ENCODE measurements around the gene ARHGEF10L.

ARHGEF10L gene

DNA sequence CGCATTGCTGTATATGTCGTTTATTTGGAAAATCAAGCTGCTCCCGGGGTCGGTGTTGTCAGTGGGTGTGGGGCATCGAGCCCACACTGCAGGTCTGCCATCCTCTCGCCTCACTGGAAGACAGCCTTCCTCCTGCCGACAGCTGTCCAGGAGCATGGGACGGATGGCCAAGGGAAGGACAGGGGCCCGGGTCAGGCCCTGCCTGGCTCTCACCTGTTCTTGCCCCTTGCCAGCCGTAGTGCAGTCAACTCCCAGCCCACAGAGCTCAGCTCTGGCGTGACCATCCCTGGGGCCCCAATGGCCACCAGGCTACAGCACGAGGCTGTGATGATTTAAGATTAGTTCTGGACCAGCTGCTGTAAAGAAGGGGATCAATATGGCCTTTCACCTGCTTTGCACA lies 128.7 kb downstream of the ARHGEF10L start:
- Histone ChIP-seq H3K36me3 (ENCODE audit: control insufficient read depth, insufficient read depth, low read length) (no peaks in the 10 kb centered on the region), H3K4me1 (ENCODE audit: control insufficient read depth, insufficient read depth, low read length) (peaks cover 3% of the 10 kb centered on the region), H3K9ac (ENCODE audit: low read length) (no peak overlapping the region), H3K4me3 (ENCODE audit: low read length) (no peak overlapping the region), H3K27me3 (ENCODE audit: control insufficient read depth, insufficient read depth, low read length) (no peaks in the 10 kb centered on the region), H3K9me3 (ENCODE audit: control insufficient read depth, low read length) (no peaks in the 10 kb centered on the region)

DNA sequence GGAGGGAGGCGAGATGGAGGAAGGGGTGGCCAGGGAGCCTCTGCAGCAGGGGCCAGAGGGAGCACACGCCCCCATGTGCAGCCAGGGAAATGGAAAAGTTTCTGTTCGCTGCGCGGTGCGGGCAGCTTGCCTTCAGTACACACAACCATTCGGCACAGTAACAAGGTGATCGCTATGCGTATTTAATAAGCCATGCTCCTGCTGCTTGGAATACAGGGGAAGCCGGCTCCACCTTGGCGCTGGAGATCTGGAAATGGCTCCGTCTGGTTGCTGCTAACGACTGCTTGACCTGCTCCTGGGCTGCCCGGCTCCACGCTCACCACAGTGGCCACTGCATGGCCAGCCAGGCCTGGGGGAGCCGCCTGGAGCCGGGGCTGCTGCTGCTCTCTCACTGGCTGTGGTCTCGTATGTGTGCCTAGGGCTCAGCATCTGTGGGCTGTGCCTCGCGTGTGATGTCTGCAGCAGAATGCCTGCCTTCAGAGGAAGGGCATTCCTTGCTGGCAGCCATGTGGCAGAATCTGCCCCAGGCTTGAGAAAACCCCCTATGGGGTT lies 129.2 kb downstream of the ARHGEF10L start:
- H3K27me3 ChIP-seq (ENCODE audit: control insufficient read depth, insufficient read depth, low read length): no peaks in the 10 kb centered on the region
- H3K36me3 ChIP-seq (ENCODE audit: control insufficient read depth, insufficient read depth, low read length): no peaks in the 10 kb centered on the region
- H3K9ac ChIP-seq (ENCODE audit: low read length): no peak overlapping the region
- H3K4me3 ChIP-seq (ENCODE audit: low read length): no peak overlapping the region
- H3K9me3 ChIP-seq (ENCODE audit: control insufficient read depth, low read length): no peaks in the 10 kb centered on the region
- peaks cover 3% of the 10 kb centered on the region for H3K4me1 ChIP-seq (ENCODE audit: control insufficient read depth, insufficient read depth, low read length)

DNA sequence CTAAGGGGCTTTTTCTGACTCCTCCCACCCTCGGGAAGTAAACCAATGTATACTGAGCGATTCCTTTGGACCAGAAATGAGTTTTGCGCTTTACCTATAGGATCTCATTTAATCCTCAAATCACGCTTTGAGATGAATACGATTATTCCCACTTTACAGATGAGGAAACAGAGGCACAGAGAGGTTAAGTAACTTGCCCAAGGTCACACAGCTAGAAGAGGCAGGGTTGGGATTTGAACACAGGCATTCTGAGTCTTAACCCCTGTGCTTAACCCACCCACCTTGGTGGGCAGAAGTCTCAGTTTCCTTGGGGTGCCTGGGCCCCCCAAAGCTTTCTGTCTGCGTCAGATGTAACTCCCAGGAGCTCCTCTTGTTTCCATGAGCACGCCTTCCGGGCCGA lies 129.8 kb downstream of the ARHGEF10L start:
- H3K27me3 ChIP-seq (ENCODE audit: control insufficient read depth, insufficient read depth, low read length): no peaks in the 10 kb centered on the region
- H3K9ac ChIP-seq (ENCODE audit: low read length): no peak overlapping the region
- H3K4me1 ChIP-seq (ENCODE audit: control insufficient read depth, insufficient read depth, low read length): peaks cover 3% of the 10 kb centered on the region
- no peaks in the 10 kb centered on the region for H3K36me3 ChIP-seq (ENCODE audit: control insufficient read depth, insufficient read depth, low read length)
- H3K4me3 ChIP-seq (ENCODE audit: low read length): no peak overlapping the region
- H3K9me3 ChIP-seq (ENCODE audit: control insufficient read depth, low read length): no peaks in the 10 kb centered on the region

DNA sequence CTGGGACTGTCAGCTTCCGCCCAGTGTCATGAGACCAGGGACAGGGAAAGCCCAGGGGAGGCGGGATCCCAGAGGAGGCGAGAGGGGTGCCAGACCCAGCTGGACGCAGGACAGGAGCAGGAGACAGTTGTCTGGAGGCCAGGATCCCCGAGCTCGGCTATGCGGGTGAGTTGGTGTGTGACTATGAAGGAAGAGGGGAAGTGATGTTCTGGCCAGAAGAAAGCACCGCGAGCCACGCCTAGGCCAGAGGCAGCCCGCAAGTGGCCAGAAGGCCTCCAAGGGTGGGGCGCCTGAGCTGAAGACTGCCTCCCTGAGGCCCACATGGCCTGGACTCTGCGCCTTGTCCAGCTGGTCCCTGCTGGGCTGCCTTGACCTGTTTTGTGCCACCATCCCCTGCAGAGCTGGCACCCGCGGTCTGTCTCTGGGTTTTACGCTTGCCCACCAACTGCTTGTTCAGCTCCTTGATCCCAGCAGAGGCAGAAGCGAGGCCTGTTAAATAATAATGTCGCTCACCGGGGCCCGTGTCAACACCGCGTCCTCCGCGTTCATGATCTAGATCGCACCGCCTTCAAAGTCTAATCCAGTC lies 130.5 kb downstream of the ARHGEF10L start:
- Histone ChIP-seq H3K9ac (ENCODE audit: low read length) (no peak overlapping the region), H3K27me3 (ENCODE audit: control insufficient read depth, insufficient read depth, low read length) (no peaks in the 10 kb centered on the region), H3K36me3 (ENCODE audit: control insufficient read depth, insufficient read depth, low read length) (no peaks in the 10 kb centered on the region), H3K9me3 (ENCODE audit: control insufficient read depth, low read length) (no peaks in the 10 kb centered on the region), H3K4me1 (ENCODE audit: control insufficient read depth, insufficient read depth, low read length) (peaks cover 3% of the 10 kb centered on the region), H3K4me3 (ENCODE audit: low read length) (no peak overlapping the region)

DNA sequence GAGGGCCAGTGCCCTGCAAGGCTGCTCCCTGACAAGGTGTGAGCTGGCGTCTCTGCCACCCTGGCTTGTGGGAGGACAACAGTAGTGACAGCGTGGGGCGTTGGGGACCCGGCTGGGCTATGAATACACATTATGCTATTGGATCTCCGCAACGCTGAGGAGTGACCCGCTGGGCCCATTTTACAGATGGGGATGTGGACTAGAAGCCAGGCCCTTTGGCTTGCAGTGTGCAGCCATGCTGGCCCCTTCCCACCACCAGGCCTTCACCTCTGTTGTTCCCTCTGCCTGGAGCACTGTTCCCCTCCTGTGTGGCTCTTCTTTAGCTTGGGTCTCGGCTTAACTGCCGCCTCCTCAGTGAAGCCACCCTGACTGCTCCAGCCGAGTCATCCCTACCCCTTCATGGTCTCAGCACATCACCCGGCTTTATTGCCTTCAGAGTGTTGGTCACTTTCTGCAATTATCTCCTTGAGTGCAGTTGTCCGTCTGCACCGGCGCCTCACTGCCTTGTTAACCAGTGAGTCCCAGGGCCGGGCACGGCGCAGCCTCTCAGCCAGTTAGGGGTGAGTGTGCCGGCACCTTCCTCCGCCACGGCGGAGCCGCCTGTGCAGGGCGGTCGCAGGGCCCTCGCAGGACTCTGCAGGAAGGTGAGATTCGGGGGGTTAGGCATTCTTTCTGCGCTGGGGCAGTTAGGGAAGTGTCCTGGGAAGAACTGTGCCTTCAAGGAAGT lies 131.3 kb downstream of the ARHGEF10L start:
- peaks cover 3% of the 10 kb centered on the region for H3K4me1 ChIP-seq (ENCODE audit: control insufficient read depth, insufficient read depth, low read length)
- H3K27me3 ChIP-seq (ENCODE audit: control insufficient read depth, insufficient read depth, low read length): no peaks in the 10 kb centered on the region
- no peak overlapping the region for H3K4me3 ChIP-seq (ENCODE audit: low read length)
- no peaks in the 10 kb centered on the region for H3K36me3 ChIP-seq (ENCODE audit: control insufficient read depth, insufficient read depth, low read length)
- H3K9ac ChIP-seq (ENCODE audit: low read length): no peak overlapping the region
- no peaks in the 10 kb centered on the region for H3K9me3 ChIP-seq (ENCODE audit: control insufficient read depth, low read length)

DNA sequence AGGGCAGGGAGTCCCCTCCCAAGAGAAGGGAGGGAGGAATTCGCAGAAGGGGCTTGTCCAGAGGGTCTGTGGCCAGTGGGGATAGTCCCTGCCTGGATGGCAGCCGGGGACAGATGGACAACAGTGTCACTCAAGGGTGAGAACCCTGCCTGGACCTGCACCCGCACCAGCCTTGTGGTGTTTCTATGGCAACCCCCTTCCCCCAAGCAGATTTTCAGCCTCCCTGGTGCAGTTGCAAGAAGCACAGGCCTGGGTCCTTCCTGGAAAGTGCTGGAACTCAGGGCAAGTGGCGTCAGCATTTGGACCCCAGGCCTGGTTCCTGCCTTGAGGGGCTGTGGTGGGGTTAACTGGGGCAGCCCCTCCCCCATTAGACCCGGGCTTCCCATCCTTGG lies 131.8 kb downstream of the ARHGEF10L start:
- H3K36me3 ChIP-seq (ENCODE audit: control insufficient read depth, insufficient read depth, low read length): no peaks in the 10 kb centered on the region
- no peak overlapping the region for H3K9ac ChIP-seq (ENCODE audit: low read length)
- H3K27me3 ChIP-seq (ENCODE audit: control insufficient read depth, insufficient read depth, low read length): no peaks in the 10 kb centered on the region
- H3K9me3 ChIP-seq (ENCODE audit: control insufficient read depth, low read length): no peaks in the 10 kb centered on the region
- peaks cover 1% of the 10 kb centered on the region for H3K4me1 ChIP-seq (ENCODE audit: control insufficient read depth, insufficient read depth, low read length)
- no peak overlapping the region for H3K4me3 ChIP-seq (ENCODE audit: low read length)

DNA sequence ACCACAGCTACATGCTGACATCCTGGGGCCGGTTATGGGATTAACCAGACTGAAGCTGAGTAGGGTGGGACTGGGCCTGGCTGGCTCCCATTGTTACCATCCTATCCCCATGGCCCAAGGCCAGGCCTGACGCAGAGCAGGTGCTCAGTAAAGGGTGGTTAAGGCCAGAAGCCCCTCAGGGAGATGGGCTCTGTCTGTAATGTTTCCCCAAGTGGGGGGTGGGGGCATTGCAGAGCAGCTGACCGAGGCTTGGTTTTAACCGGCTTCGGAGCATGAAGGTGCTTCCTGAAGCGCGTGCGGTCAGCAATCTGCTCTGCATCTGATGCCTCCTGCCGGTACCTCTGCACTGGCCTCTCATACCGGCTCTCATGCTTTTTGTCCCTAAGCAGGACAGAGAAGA lies 132.2 kb downstream of the ARHGEF10L start:
- Histone ChIP-seq H3K36me3 (ENCODE audit: control insufficient read depth, insufficient read depth, low read length) (no peaks in the 10 kb centered on the region), H3K27me3 (ENCODE audit: control insufficient read depth, insufficient read depth, low read length) (no peaks in the 10 kb centered on the region), H3K4me1 (ENCODE audit: control insufficient read depth, insufficient read depth, low read length) (no peaks in the 10 kb centered on the region), H3K9ac (ENCODE audit: low read length) (no peak overlapping the region), H3K9me3 (ENCODE audit: control insufficient read depth, low read length) (no peaks in the 10 kb centered on the region), H3K4me3 (ENCODE audit: low read length) (no peak overlapping the region)

DNA sequence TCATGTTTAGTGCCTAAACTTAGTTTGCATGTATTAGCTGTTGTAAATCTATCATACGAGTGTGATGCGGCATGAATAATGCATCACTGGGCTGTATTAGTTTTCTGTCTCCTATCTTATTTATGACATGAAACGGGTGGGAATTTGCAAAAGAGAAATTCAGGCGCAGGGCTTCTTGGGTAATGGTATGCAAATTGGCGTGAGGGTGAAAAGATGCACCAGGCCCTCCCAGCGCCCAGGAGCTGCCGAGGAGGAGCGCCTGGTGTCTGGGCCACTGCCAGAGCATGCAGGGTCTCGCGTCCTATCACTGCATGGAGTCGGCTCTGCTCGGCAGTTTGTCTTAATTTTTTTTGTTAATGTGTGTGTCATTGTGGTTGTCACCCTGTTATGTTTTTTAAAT lies 132.7 kb downstream of the ARHGEF10L start:
- H3K27me3 ChIP-seq (ENCODE audit: control insufficient read depth, insufficient read depth, low read length): no peaks in the 10 kb centered on the region

DNA sequence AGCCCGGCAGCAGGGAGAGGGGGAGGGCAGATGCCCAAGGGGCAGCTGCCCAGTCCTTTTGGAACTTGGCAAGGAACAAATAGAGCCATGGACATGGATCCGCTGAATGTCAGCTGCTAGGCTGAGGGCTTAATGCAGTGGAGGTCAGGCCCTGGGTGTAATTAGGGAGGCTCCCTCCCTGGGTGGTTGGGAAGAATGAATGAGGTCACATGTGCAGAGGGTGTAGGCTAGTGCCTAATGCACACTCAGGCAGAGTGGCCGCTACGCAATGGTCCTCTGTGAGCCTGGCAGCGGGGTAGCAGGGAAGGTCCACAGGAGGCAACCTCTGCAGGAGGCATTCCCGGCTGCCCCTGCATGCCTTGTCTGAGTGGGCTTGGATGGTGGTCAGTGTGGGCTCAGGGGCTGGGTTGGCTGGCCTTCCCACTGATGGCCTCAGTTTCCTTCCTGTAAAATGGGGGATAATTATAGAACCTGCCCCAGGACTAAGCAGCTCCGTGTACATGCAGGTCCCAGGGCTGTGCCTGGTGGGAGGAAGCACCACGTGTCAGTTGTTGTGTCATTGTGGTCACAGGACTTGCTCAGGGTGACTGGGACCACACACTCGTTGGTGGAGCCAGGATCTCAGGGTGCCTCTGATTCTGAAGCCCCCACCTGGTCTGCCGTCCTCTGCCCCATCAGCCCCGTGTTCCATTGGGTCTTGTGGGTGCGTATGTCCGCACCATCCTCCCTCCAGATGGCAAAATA lies 134.0 kb downstream of the ARHGEF10L start:
- no peaks in the 10 kb centered on the region for H3K36me3 ChIP-seq (ENCODE audit: control insufficient read depth, insufficient read depth, low read length)
- no peak overlapping the region for H3K4me3 ChIP-seq (ENCODE audit: low read length)
- H3K9ac ChIP-seq (ENCODE audit: low read length): no peak overlapping the region
- H3K9me3 ChIP-seq (ENCODE audit: control insufficient read depth, low read length): no peaks in the 10 kb centered on the region
- no peaks in the 10 kb centered on the region for H3K27me3 ChIP-seq (ENCODE audit: control insufficient read depth, insufficient read depth, low read length)
- H3K4me1 ChIP-seq (ENCODE audit: control insufficient read depth, insufficient read depth, low read length): no peaks in the 10 kb centered on the region

More for the DNA sequence above, 132.7 kb downstream of the ARHGEF10L start:
- Histone ChIP-seq H3K4me1 (ENCODE audit: control insufficient read depth, insufficient read depth, low read length) (no peaks in the 10 kb centered on the region), H3K36me3 (ENCODE audit: control insufficient read depth, insufficient read depth, low read length) (no peaks in the 10 kb centered on the region), H3K9me3 (ENCODE audit: control insufficient read depth, low read length) (no peaks in the 10 kb centered on the region), H3K4me3 (ENCODE audit: low read length) (no peak overlapping the region), H3K9ac (ENCODE audit: low read length) (no peak overlapping the region)

DNA sequence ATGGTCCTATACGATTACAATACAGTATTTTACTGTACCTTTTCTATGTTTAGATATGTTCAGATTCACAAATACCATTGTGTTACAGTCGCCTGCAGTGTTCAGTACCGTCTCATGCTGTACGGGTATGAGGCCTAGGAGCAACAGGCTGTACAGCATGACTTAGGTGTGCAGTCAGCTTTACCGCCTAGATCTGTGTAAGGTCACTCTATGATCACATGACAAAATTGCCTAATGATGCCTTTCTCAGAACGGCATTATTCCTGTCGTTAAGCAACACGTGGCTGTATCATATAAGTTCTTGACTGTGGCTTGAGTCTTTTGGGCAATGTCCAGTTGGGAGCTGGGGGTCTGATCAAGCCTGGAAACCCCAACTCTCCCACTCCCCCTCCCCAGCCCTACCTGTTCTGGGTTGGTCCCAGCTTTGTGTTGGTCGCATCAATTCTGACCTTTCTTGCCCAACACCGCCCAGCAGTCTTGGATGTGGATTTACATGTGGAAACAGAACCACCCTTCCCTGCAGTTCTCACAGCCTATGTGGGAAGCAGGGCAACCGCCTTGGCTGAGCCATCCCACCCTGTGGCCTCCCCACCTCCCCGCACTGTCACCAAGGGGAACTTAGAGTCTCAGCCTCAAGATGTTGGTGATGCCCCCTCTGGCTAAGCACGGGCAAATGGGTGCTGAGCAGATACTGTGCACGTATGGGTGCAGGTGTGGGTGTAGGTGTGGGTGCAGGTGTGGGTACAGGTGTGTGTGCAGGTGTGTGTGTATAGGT lies 135.4 kb downstream of the ARHGEF10L start:
- Histone ChIP-seq H3K4me3 (ENCODE audit: low read length) (no peak overlapping the region), H3K36me3 (ENCODE audit: control insufficient read depth, insufficient read depth, low read length) (no peaks in the 10 kb centered on the region), H3K4me1 (ENCODE audit: control insufficient read depth, insufficient read depth, low read length) (peaks cover 7% of the 10 kb centered on the region), H3K9ac (ENCODE audit: low read length) (no peak overlapping the region), H3K27me3 (ENCODE audit: control insufficient read depth, insufficient read depth, low read length) (no peaks in the 10 kb centered on the region), H3K9me3 (ENCODE audit: control insufficient read depth, low read length) (no peaks in the 10 kb centered on the region)

DNA sequence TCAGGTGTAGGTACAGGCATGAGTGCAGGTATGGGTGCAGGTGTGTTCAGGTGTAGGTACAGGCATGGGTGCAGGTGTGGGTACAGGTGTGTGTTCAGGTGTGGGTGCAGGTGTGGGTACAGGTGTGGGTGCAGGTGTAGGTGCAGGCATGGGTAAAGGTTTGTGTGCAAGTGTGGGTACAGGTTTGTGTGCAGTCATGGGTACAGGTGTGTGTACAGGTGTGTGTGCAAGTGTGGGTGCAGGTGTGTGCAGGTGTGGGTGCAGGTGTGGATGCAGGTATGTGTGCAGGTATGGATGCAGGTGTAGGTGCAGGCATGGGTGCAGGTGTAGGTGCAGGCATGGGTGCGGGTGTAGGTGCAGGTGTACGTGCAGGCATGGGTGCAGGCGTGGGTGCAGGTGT lies 136.2 kb downstream of the ARHGEF10L start:
- Histone ChIP-seq H3K4me1 (ENCODE audit: control insufficient read depth, insufficient read depth, low read length) (peaks cover 7% of the 10 kb centered on the region), H3K36me3 (ENCODE audit: control insufficient read depth, insufficient read depth, low read length) (no peaks in the 10 kb centered on the region), H3K4me3 (ENCODE audit: low read length) (no peak overlapping the region), H3K9ac (ENCODE audit: low read length) (no peak overlapping the region), H3K27me3 (ENCODE audit: control insufficient read depth, insufficient read depth, low read length) (no peaks in the 10 kb centered on the region), H3K9me3 (ENCODE audit: control insufficient read depth, low read length) (no peaks in the 10 kb centered on the region)
